ENCODE results near the gene HRH1.
"Not testable (repeated sequence)": the region's sequence is repeated elsewhere in the genome, so short reads cannot be mapped to it uniquely, and the experiment has no call there.

The HRH1 gene

GRCh38 chr3:11172096-11172690 lies 17.9 kb downstream of the HRH1 start:
- DNase-seq (ENCODE audit: low read depth in 2 of 2), result no peak

GRCh38 chr3:11173828-11174465 lies 19.7 kb downstream of the HRH1 start:
- no peak for DNase-seq (ENCODE audit: low read depth in 2 of 2)

DNA sequence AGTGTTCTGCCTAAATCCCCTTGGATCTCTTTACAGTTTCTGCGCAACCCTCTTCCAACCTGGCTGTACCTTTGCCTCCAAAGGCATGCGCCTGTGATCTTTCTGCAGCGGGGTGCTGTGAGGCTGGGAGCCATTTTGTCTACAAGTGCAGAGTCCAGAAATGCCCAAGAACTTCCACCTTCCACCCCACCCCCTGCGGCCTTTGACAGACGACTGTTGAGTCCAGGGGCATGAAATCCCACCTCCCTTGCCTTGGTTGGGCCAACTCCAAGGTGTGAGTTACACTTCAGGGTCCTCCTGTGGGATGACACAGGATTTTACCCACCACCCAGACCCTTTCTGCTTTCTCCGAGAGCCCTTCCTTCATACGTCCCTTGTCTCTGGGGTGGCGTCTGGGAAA lies 24.1 kb downstream of the HRH1 start:
- DNase-seq (ENCODE audit: low read depth in 2 of 2), result no peak

DNA sequence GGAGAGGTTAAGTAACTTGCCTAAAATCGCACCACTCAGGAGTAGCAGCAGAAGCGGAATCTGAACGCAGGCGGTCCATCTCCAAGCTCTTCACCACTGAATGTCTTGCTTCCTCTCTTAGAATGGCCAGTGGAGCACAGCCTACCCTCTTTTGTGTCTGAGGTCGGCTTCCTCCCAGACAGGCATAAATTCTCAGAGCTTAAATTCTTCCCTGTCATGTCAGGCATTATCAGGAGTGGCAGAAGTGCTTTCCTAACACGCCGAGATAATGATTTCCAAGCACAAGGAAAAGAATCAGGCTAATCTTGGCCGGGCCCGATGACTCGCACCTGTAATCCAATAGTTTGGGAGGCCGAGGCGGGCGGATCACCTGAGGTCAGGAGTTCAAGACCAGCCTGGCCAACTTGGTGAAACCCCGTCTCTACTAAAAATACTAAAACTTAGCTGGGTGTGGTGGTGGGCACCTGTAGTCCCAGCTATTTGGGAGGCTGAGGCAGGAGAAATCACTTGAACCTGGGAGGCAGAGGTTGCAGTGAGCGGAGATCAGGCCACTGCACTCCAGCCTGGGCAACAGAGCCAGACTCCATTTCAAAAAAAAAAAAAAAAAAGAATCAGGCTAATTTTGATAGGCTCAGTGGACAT lies 30.2 kb downstream of the HRH1 start:
- not testable (repeated sequence) for DNase-seq (ENCODE audit: low read depth in 2 of 2)

DNA sequence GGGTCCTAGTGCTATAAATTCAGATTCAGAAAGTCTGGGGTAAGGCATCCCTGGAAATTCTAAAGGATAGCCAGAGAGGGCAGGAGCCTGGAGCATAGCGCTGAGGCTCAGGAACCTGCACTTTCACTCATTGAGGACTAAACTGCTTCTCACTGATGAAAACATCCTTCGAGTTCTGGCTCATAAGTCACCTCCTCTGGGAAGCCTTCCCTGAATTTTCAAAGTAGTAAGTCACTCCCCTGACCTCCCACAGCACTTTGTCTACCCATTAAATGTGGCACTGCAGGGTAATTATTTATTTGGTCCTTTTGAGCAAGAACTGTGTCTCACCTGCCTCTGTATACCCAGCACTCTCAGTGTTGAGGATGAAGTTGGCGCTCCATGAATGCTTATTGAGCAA lies 30.9 kb downstream of the HRH1 start:
- DNase-seq (ENCODE audit: low read depth in 2 of 2), result no peak

- no peak for DNase-seq (ENCODE audit: low read depth in 2 of 2)
These were observed 31.4 kb downstream of the HRH1 start for GRCh38 chr3:11185564-11186317.

DNA sequence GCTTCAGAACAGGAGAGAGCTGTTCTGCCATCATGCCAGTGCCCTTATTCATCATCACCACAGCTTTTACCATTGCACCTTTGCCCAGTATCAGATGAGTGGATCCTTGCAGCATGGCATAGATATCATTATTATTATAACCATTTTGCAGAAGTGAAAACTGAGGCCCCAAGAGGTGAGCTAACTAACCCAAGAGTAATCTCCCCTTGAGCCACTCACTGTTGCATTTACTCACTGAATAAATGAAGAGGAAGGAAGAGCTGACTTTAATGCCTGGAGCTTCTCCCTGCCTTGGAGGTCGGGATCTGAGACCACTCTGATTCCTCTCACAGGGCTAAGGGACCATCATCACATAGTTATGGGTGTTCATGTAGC lies 32.0 kb downstream of the HRH1 start:
- no peak for DNase-seq (ENCODE audit: low read depth in 2 of 2)

GRCh38 chr3:11186771-11187191 lies 32.5 kb downstream of the HRH1 start:
- no peak for DNase-seq (ENCODE audit: low read depth in 2 of 2)

DNA sequence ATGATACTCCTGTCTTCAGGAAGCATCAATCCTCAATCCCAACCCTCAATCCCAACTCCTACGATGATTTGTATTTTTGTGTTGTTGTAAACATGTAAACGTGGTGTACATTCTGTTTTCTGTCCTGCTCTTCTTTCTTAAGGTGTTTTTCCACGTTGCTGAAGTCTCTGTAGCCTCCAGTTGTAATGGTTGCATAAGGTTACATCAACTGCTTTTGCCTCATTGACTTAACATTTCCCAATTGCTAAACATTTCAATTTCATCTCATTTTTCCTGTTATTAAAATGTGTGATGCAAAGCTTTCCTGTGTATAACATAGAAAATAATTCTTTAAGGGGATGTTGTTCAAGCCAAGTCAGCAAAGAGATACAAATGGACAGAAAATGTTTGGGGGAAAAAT lies 33.4 kb downstream of the HRH1 start:
- DNase-seq (ENCODE audit: low read depth in 2 of 2), result no peak

DNA sequence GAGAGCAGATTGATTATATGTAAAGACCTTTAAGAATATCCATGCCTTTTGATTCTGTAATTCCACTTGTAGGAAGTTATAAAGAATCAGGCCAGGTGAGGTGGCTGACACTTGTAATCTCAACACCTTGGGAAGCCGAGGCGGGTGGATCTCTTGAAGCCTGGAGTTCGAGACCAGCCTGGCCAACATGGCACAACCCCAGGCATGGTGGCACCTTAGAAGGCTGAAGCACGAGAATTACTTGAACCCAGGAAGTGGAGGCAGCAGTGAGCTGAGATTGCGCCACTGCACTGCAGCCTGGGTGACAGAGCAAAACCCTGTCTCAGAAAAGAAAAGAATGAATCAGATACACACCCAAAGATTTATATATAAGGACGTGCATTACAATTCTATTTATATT lies 33.9 kb downstream of the HRH1 start:
- DNase-seq (ENCODE audit: low read depth in 2 of 2), result no peak

DNA sequence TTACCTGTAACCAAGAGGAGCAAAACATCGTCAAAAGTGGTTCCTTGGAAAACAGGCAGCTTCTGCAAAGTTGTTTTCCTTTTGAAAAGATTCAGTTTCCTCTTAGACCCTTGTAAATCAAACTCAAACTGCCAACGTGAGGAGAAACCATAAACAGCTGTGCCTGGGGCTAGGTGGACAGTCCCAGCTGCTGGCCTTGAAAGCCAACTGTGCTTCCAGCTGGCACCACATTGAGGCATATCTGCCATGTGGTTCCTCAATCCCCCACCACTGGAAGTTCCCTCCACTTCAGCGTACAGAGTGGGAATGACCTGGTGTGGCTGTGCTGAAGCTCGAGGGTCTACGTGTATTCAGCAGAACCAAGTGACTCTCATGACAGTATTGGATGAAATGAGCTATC lies 40.9 kb downstream of the HRH1 start:
- DNase-seq (ENCODE audit: low read depth in 2 of 2), result no peak

DNA sequence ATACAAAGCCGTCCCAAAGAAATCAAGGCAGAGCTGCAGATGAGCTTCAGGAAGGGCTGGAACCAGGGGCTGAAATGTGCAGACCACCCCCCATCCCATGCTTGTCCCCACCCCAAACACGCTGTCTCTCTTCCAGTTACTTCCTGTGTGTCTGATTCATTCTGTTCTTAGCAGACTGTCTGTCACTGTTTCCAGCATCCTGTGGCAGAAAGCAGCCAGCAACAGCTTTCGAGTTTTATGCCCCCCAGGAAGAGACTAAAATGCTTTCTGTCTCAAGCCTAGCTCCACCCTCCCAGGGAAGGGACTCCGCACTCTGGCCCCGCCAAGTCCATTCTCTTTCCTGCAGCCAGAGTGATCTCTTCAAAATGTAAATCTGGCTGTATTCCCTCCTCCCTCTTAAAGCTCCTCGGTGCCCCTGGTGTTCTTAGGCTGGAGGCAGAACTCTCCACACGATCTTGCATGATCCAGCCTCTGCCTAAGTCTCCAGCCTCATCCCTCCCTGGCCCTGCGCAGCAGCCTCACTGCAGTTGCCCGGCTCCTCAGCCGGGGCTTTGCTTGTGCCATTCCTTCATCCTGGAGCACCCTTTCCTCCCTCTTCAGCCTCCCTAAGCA lies 41.5 kb downstream of the HRH1 start:
- DNase-seq (ENCODE audit: low read depth in 2 of 2), result peak; percentile 7 to 13

DNA sequence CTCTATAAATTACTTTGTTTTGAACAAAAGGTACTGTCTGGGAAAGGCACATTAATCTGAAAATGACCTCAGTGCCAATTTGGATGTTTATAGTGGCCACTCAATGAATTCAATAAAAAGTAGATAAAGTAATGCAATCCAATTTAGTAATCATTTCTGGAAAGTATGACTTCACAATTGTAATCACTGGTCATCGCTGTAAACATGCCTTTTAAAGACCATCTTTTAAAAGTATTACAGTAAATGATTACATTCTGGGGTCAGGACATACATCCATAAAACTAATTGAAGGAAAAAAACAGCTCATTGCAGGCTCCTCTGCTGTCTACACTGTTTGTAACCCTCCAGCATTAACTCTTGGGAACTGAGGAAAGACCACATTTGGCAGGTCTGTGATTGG lies 43.2 kb downstream of the HRH1 start:
- no peak for DNase-seq (ENCODE audit: low read depth in 2 of 2)

GRCh38 chr3:11198070-11198469 lies 43.8 kb downstream of the HRH1 start:
- DNase-seq (ENCODE audit: low read depth in 2 of 2), result no peak

DNA sequence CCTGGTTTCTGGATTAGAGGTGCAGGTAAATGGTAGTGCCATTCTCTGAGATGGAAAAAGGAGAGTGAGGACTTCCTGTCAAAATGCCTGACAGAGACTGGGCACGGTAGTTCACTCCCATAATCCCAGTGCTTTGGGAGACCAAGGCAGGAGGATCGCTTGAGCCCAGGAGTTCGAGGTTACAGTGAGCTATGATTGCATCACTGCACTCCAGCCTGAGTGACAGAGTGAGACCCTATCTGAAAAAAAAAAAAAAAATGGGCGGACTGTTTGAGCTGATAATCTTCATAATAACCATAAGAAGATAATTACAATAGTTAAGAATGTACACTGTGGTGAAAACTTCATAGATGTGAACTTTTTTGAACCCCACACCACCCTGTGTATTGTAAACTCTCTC lies 44.2 kb downstream of the HRH1 start:
- no peak for DNase-seq (ENCODE audit: low read depth in 2 of 2)

GRCh38 chr3:11199902-11200845 lies 45.9 kb downstream of the HRH1 start:
- DNase-seq (ENCODE audit: low read depth in 2 of 2), result no peak

DNA sequence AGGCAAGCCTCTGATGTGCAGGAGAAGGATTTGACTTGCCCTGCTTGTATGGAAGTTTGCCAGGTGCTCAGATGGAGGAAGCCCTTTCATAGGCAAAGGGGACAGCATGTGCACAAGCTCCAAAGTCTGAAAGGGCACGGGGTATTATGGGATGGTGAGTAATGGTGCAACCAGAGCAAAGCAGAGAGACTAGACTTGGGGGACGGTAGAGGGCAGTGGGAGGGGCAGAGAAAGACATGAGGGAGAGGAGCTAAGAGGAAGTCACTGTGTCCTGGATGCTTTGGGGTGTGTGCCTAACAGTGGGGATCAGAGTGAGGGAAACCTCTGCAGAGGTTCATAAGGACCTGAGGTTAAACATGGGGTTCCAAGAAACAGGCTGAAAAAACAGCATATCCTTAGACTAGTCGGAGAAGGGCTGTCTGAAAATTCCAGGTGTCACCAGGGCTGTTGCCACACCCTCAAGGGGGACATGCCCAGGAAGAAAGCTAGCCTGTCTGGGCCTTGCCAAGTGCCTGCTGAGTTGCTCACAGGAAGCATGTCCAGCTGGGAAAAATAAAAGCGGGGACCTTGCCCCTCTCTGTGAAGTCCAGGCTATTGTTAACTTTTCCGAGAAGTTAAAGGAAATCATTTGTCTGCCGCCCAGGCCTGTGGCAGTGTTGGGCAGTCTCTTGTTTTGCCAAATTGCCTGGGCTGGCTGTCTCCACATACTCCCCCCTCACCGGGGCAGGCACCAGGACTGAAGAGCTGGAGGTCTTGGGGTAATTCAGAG lies 47.1 kb downstream of the HRH1 start:
- no peak for DNase-seq (ENCODE audit: low read depth in 2 of 2)

DNA sequence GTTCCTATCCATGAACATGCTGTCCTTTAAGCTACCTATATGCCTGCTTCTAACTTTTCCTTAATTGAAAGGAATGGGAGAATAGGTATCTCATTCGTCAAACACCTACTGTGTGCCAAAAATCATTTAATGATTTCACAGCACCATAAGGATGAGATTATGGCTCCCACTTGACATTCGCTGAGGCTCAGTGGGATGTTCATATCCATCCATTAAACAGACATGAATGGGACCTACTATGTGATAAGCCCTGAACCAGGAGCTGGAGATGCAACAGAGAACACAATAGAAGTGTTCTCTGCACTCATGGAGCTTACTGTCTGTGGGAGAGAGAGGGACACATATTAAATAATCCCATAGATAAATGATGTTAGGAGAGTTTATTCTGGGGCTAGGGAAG lies 49.7 kb downstream of the HRH1 start:
- no peak for DNase-seq (ENCODE audit: low read depth in 2 of 2)

DNA sequence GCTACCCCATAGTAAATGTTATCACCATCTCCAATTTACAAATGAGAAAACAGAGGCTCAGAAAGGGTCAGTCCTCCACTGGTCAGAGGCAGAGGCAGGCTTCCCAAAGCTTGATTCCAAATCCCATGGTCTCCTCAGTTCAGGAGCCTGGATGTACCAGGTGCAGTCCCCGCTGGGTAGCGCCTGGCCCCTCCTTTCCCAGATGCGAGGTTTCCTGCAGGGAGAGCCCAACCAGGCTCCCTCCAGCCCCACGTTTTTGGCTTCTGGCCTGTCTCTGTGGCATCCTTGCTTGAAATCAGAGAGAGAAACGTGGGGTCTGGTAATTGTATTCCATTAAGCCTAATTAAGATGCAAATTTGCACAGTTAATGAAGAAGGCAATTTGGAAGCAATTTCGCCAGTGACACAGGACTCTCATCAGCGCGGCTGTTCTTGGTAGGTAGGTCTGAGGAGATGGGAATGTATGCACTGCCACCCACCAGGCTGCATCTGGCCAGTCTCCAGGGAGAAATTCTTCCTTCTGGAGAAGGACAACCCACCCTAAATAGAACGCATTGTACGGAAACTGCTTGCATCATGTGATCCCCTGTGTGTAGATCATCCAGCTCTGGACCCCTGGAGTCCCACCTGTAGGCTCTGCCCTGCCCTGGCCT lies 50.5 kb downstream of the HRH1 start:
- no peak for DNase-seq (ENCODE audit: low read depth in 2 of 2)

DNA sequence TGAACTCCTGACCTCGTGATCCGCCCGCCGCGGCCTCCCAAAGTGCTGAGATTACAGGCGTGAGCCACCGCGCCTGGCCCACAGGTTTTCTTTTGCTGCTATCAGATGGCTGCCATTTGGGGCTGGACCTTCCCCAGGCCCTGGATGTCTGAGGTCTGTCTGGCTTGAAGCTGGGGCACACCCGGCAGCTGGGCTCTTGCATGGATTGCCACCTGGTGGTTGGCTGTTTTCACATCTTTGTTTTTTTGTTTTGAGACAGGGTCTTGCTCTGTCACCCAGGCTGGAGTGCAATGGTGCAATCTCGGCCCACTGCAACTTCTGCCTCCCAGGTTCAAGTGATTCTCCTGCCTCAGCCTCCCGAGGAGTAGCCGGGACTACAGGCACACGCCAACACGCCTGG lies 51.6 kb downstream of the HRH1 start:
- DNase-seq (ENCODE audit: low read depth in 2 of 2), result not testable (repeated sequence)
